Measurements from ENCODE around the gene TRIM52.
A peak's percentile ranks its signal among the peaks of the same experiment; 100 is the strongest.
"Not testable (repeated sequence)": the region's sequence is repeated elsewhere in the genome, so short reads cannot be mapped to it uniquely, and the experiment has no call there.

The TRIM52 gene

GRCh38 chr5:181260720-181261319 is at the start of gene TRIM52:
Gene TRIM52 (minus strand): TSS chr5:181261143. CDS start chr5:181260813, 330 bp downstream.
- peak; percentile 79 to 83 for DNase-seq (ENCODE audit: extremely low read depth in 1 of 2, low read depth in 1 of 2)

- not testable (repeated sequence) for DNase-seq (ENCODE audit: extremely low read depth in 1 of 2, low read depth in 1 of 2)
These were observed 26.4 kb upstream of the TRIM52 start for GRCh38 chr5:181287331-181287730.

GRCh38 chr5:181285962-181286705 is 25.2 kb upstream of the TRIM52 start:
- not testable (repeated sequence) for DNase-seq (ENCODE audit: extremely low read depth in 1 of 2, low read depth in 1 of 2)

GRCh38 chr5:181283841-181284755 is 23.2 kb upstream of the TRIM52 start:
- not testable (repeated sequence) for DNase-seq (ENCODE audit: extremely low read depth in 1 of 2, low read depth in 1 of 2)

GRCh38 chr5:181283347-181283746 is 22.4 kb upstream of the TRIM52 start:
- no peak for DNase-seq (ENCODE audit: extremely low read depth in 1 of 2, low read depth in 1 of 2)

- no peak for DNase-seq (ENCODE audit: extremely low read depth in 1 of 2, low read depth in 1 of 2)
These were observed 21.9 kb upstream of the TRIM52 start for GRCh38 chr5:181282874-181283273.

GRCh38 chr5:181282415-181282814 is 21.5 kb upstream of the TRIM52 start:
- DNase-seq (ENCODE audit: extremely low read depth in 1 of 2, low read depth in 1 of 2): not testable (repeated sequence)

GRCh38 chr5:181281984-181282316 is 21.0 kb upstream of the TRIM52 start:
- no peak for DNase-seq (ENCODE audit: extremely low read depth in 1 of 2, low read depth in 1 of 2)

GRCh38 chr5:181281077-181281983 is 20.4 kb upstream of the TRIM52 start:
- DNase-seq (ENCODE audit: extremely low read depth in 1 of 2, low read depth in 1 of 2): no peak

- DNase-seq (ENCODE audit: extremely low read depth in 1 of 2, low read depth in 1 of 2): no peak
These were observed 19.4 kb upstream of the TRIM52 start for GRCh38 chr5:181280251-181280762.

GRCh38 chr5:181273433-181273744 is 12.4 kb upstream of the TRIM52 start:
- DNase-seq (ENCODE audit: extremely low read depth in 1 of 2, low read depth in 1 of 2): not testable (repeated sequence)

- DNase-seq (ENCODE audit: extremely low read depth in 1 of 2, low read depth in 1 of 2): no peak
These were observed 10.1 kb upstream of the TRIM52 start for GRCh38 chr5:181271081-181271480.

- not testable (repeated sequence) for DNase-seq (ENCODE audit: extremely low read depth in 1 of 2, low read depth in 1 of 2)
These were observed 7.0 kb upstream of the TRIM52 start for GRCh38 chr5:181267907-181268306.

- not testable (repeated sequence) for DNase-seq (ENCODE audit: extremely low read depth in 1 of 2, low read depth in 1 of 2)
These were observed 6.5 kb upstream of the TRIM52 start for GRCh38 chr5:181267291-181267904.

GRCh38 chr5:181265092-181265671 is 4.2 kb upstream of the TRIM52 start:
- DNase-seq (ENCODE audit: extremely low read depth in 1 of 2, low read depth in 1 of 2): no peak

- DNase-seq (ENCODE audit: extremely low read depth in 1 of 2, low read depth in 1 of 2): no peak
These were observed 2.7 kb upstream of the TRIM52 start for GRCh38 chr5:181263633-181264032.

GRCh38 chr5:181261320-181262049 is 542 bp upstream of the TRIM52 start:
- peak in 1 of 2 donors; percentile 55 for DNase-seq (ENCODE audit: extremely low read depth in 1 of 2, low read depth in 1 of 2)

GRCh38 chr5:181259974-181260719 is 796 bp downstream of the TRIM52 start:
- no peak for DNase-seq (ENCODE audit: extremely low read depth in 1 of 2, low read depth in 1 of 2)

Data from activated CD8-positive, alpha-beta memory T cell treated with anti-CD3 and anti-CD28 coated beads for 1 hour (primary cell).